ENCODE data around the gene CEP76. TPM values are rescaled to one million over a fixed set of nuclear protein-coding genes. Genes with fewer than 3 reads are reported as not detected.

Gene CEP76
- total and polyA plus RNA-seq, 2 donors (not counting 3 experiments of a cell fraction or from before 2014, with no cell fraction given), result 5.8 to 8.6 TPM

GRCh38 chr18:12741351-12741750, 38.8 kb upstream of the CEP76 start:
- no peak overlapping the region for H3K4me2 ChIP-seq (ENCODE audit: insufficient read depth, low read length)
- no peak overlapping the region for H3K4me3 ChIP-seq (replicated peaks in 1 of 3; ENCODE audit: insufficient read depth in 1 of 3, low read depth in 1 of 3, low read length in 3 of 3)
- no peaks in the 10 kb centered on the region for H3K36me3 ChIP-seq (ENCODE audit: control insufficient read depth in 2 of 2, extremely low read depth in 1 of 2, insufficient read depth in 2 of 2, low read length in 2 of 2)
- no peaks in the 10 kb centered on the region for H3K9me3 ChIP-seq (replicated peaks; ENCODE audit: control insufficient read depth, insufficient read depth, low read length)
- no peak overlapping the region for H3K9ac ChIP-seq (replicated peaks; ENCODE audit: extremely low read depth, insufficient read depth, low read length)
- no peaks in the 10 kb centered on the region for H3K27me3 ChIP-seq (ENCODE audit: control insufficient read depth in 2 of 2, insufficient read depth in 2 of 2, low read length in 2 of 2)
- H3K79me2 ChIP-seq (ENCODE audit: control insufficient read depth, insufficient read depth, low read length), result no peaks in the 10 kb centered on the region
- CTCF ChIA-PET, result interaction anchor here (0.7 to 1.3 kb wide), 2 partner anchors 145 to 156 kb away, joined by 3 read pairs; no protein-coding TSS in a partner anchor
- no peaks in the 10 kb centered on the region for H3K4me1 ChIP-seq (ENCODE audit: control insufficient read depth, extremely low read depth, insufficient read depth, low read length)
- no peak for FAIRE-seq
- intact Hi-C loops (cut with micrococcal nuclease) (no loop called here), dilution Hi-C loops (cut with MboI; ENCODE audit: extremely low pct_ligation_motif_present, low sequenced_read_pairs) (no loop called here)
- BruUV-seq (replicated peaks), result no TSS peak
- POLR2A ChIA-PET, result no interaction called here
- no peak for DNase-seq (ENCODE audit: low read depth, low spot score)
- H2AFZ ChIP-seq (ENCODE audit: low read depth, low read length), result no peak overlapping the region
- TF ChIP-seq FOS (IDR thresholded peaks at IDR 0.05; ENCODE audit: borderline replicate concordance, insufficient read depth, low read length) (no peak), JUN (IDR thresholded peaks at IDR 0.05; ENCODE audit: borderline replicate concordance, insufficient read depth, insufficient read length, low read depth) (no peak), POLR2AphosphoS5 (IDR thresholded peaks at IDR 0.05; ENCODE audit: insufficient read depth, low read depth, low read length) (no peak), MYC (IDR thresholded peaks at IDR 0.05; ENCODE audit: low read depth, low read length) (no peak), GATA2 (IDR thresholded peaks at IDR 0.05; ENCODE audit: insufficient read depth, insufficient read length, low read depth, low read length) (no peak), EZH2 (IDR thresholded peaks at IDR 0.05; ENCODE audit: borderline replicate concordance, low read depth, low read length, severe bottlenecking) (no peak), CTCF (IDR thresholded peaks at IDR 0.05; ENCODE audit: extremely low read depth in 1 of 2, insufficient read depth in 1 of 2, low read depth in 1 of 2, low read length in 2 of 2) (no peak), POLR2A (IDR thresholded peaks at IDR 0.05; ENCODE audit: low read depth, low read length) (no peak), MAX (IDR thresholded peaks at IDR 0.05; ENCODE audit: insufficient read depth, insufficient read length) (no peak)
- H4K20me1 ChIP-seq (replicated peaks; ENCODE audit: control insufficient read depth, extremely low read depth, insufficient read depth, low read length), result no peaks in the 10 kb centered on the region
- no peak overlapping the region for H3K27ac ChIP-seq (ENCODE audit: insufficient read depth, low read depth, low read length)
- no peaks in the 10 kb centered on the region for H3K9me1 ChIP-seq (replicated peaks; ENCODE audit: control insufficient read depth, extremely low read depth, insufficient read depth, low read length)

All from endothelial cell of umbilical vein (primary cell).